HG03139 (cell line): ENCODE measurements around the gene NACA.

Experiments
- ATAC-seq: cut with Tn5 transposase; IDR thresholded peaks from one replicate; pipeline ENCODE4 v1.9.1; 2021; ENCODE audit not compliant: unreplicated experiment

Gene NACA

DNA sequence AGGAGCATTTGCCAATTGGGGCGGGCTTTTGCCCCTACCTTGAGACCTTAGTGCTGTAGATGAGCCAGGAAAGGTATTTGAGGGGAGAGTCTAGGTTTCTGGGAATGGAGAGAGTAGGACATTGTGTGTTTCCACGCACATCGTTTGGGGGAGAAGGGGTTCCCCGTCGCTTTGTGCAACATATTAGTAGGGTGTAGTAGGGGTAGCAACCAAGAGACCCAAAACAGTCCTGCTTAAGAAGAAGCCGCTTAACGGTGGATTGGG is 36.3 kb downstream of the NACA start:
- no peak for ATAC-seq

- peak; percentile 65 for ATAC-seq
Observed at GRCh38 chr12:56688129-56688845, 36.8 kb downstream of the NACA start, which contains the start of gene PTGES3. Gene PTGES3 (minus strand): TSS chr12:56688284. CDS start chr12:56687999, 285 bp downstream.

DNA sequence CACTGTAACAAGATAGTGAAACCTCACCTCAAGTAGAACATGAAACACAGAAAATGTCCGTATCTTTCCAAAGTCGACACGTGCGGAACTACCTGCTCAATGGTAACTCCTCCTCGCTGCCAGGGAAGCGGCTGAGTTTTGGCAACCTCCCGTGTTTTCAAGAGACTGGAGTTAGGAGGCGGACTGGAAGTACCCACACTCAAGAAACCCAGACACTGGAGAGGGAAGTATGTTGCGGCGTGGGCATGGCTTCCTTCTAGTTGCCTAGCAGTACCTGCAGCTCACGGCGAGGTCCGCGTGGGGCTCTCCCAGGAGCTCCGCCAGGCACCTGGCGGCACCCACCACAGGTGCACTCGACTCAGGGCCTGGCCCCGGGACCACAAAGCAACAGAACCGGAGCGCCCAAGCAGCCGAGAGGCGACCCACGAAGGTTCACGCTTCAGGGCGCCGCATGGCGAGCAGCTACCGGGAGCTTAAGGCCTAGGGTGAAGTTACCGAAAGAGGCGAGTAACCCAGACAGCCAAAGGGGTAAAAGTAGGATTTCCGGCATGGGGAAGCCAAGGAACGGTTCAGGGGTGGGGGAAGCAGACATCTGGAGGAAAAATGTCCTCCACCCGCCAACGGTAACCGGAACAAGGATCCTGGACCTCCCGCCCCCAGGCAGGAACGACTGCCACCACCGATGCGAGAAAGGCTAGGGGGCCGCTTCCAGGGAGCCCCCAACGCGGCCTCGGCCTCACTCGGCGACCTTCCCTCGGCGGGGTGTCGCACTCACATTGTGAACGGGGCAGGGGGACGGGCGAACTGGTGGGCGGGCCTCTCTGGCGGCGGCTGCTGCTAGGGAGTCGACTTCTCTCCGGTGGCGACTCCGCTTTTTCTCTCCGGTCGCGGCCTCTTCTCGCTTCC is 37.6 kb downstream of the NACA start:
- peak; percentile 27 for ATAC-seq

- no peak for ATAC-seq
Observed at GRCh38 chr12:56684745-56685359, 40.2 kb downstream of the NACA start.

DNA sequence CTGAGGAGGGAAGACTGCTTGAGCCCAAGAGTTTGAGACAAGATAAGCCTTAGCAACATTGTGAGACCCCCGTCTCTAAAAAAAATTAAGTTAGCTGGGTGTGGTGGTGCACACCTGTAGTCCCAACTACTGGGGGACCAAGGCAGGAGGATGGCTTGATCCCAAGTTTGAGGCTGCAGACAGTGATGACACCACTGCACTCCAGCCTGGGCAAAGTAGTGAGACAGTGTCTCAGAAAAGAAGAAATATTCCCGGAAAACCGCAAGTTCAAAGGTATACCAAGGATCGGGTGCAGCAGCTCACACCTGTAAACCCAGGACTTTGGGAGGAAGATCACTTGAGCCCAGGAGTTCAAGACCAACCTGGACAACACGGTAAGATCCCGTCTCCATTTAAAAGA is 42.8 kb downstream of the NACA start:
- no peak for ATAC-seq

- no peak for ATAC-seq
Observed at GRCh38 chr12:56679883-56680575, 45.1 kb downstream of the NACA start.

DNA sequence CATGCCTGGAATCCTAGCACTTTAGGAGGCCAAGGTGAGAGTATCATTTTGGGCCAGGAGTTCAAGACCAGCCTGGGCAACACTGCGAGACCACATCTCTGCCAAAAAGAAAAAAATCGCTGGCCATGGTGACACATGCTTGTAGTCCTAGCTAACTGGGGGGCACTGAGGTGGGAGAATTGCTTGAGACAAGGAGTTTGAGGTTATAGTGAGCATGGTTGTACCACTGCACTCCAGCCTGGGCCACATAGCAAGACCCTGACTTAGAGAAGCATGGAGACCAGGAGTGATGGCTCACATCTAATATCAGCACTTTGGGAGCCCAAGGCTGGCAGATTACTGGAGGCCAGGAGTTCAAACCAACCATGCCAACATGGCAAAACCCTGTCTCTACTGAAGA is 46.2 kb downstream of the NACA start:
- no peak for ATAC-seq

- no peak for ATAC-seq
Observed at GRCh38 chr12:56677680-56678079, 47.4 kb downstream of the NACA start.

DNA sequence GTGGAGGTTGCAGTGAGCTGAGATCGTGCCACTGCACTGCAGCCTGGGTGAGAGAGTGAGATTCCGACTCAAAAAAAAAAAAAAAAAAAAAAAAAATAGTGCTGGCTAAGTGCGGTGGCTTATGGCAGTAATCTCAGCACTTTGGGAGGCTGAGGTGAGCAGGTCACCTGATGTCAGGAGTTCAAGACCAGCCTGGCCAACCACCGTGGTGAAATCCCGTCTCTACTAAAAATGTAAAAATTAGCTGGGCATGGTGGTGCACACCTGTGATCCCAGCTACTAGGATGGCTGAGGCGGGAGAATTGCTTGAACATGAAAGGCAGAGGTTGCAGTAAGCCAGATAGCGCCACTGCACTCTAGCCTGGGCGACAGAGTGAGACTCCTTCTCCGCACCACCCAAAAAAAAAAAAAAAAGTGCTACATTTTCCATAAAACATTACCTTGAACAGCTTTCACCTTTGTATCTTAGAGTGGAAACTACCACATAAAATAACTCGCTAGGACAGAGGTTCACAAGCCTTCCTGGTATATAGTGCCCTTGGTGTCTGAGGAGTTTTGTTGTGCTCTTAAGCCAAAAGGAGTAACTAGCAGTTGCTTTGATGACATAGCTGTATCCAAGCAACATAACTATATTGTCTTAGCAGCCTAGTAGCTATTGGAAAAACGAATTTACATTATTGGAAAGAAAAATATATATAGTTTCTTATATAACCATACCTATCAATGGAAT is 48.1 kb downstream of the NACA start:
- ATAC-seq, result no peak

DNA sequence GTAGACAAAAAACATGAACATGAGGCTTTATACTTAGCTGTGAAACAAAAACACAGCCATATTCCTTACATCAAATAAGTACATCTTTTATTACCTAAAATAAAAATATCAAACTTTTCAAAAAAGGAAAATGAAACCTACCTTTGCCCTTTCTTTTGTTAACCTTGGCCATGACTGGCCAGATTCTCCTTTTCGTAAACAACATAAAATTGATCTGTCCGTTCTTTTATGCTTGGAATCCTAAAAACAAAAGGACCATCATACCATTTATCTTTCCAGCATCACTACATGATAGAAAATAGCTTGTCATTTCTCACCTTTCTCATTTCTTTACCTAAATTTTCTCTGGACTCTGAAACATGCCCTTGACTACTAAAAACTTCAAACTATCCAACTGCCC is 53.5 kb downstream of the NACA start:
- no peak for ATAC-seq

- no peak for ATAC-seq
Observed at GRCh38 chr12:56670836-56671235, 54.3 kb downstream of the NACA start.

GRCh38 chr12:56668197-56668457 is 57.0 kb downstream of the NACA start:
- no peak for ATAC-seq
